ENCODE results near the gene RAB3GAP2.
"Not testable (repeated sequence)": the region's sequence is repeated elsewhere in the genome, so short reads cannot be mapped to it uniquely, and the experiment has no call there.

DNA sequence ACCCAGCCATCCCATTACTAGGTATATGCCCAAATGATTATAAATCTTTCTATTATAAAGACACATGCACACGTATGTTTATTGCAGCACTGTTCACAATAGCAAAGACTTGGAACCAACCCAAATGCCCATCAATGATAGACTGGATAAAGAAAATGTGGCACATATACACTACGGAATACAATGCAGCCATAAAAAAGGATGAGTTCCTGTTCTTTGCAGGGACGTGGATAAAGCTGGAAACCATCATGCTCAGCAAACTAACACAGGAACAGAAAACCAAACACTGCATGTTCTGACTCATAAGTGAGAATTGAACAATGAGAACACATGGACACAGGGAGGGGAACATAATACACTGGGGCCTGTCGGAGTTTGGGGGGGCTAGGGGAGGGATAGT lies 37.9 kb upstream of the RAB3GAP2 start:
- TF ChIP-seq POLR2A (IDR thresholded peaks at IDR 0.05; ENCODE audit: low read depth, low read length); PAX5 (IDR thresholded peaks at IDR 0.05; ENCODE audit: insufficient read depth, low read length, severe bottlenecking); POLR2AphosphoS5 (IDR thresholded peaks at IDR 0.05; ENCODE audit: low read depth, low read length): not testable (repeated sequence)
